Stimulated activated CD8-positive, alpha-beta memory T cell treated with anti-CD3 and anti-CD28 coated beads, Interleukin-7, amount 100 ng/mL, for 48 hours (primary cell): Measurements from ENCODE around the gene PRKD2.

Experiments
- DNase-seq, 2 donors: peaks; one replicate each; pipeline ENCODE4 v3.0.0-alpha.2; 2020; ENCODE audit warnings: low read depth in 1 of 2; ENCODE audit errors: extremely low read depth in 1 of 2

PRKD2 gene

DNA sequence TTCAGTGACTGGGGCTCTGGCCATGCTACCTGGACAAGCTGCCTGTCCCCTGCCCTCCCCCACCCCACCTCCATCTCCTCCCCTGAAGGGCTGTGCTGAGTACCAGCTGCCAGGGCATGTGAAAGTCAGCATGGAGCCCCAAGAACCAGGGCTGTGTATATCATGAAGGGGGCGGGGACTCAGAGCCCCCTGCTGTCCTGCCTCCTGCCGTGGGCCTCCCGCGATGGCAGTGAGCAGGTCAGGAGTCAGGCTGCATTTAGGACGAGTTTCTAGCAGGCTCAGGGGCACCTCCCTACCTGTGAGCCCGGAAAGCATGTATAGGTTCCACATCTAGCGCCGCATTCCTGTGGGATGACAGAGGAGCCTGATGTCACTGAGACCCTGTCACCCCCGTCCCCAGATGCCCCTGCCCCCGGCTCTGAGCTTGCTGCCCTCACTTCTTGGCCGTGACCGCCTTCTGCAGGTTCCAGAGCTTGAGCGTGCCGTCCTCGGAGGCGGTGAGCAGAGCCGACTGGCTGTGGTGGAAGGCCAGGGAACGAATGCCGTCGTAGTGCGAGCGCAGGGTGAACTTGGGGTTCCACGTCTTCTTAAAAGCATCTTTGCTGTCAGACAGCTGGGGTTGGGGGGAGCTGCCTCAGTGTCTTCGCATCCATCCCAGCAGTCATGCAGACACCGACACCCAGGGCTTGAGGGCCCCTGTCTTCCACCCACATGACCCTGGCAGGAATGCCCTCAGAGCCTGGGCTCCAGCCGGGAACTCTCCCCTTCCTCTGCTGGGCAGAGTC lies 8.3 kb upstream of the PRKD2 start:
- DNase-seq, result no peak

DNA sequence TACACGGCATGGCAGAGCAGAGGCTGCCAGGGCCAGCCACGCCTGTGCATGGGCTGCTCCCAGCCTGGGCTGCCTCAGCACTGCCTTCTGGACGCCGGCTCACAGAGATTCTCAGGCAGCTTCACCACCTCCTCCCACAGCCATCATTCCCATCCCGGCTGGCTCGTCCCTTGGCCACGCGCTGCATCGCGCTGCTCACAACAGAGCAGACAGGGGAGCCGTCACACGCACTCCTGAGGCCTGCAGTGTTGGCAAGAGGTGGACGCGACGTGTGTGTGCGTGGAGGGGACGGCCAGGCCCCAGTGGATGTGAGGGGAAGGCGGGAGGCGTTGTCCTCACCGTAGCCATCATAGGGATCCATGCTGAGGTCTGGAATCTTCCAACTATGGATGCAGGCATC lies 7.6 kb upstream of the PRKD2 start:
- no peak for DNase-seq

DNA sequence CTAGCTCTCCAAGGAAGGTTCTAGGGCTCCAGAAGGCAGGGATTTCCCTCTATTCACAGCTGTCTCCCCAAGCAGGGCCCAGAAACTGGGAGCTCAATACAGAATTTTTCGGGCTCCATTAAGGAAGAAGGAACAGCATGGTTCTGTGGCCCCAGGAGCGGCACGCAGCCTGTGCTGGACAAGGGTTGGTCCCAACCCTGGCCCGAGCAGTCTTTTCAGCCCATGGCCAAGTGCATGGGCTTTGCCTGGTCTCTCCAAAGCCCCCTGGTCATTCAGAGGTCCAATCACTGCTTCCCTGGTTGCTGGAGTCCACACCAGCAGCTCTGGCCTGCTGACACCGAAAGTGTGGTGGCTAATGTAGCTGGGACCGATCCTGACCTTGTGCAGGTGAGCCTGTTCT lies 6.6 kb upstream of the PRKD2 start:
- no peak for DNase-seq

DNA sequence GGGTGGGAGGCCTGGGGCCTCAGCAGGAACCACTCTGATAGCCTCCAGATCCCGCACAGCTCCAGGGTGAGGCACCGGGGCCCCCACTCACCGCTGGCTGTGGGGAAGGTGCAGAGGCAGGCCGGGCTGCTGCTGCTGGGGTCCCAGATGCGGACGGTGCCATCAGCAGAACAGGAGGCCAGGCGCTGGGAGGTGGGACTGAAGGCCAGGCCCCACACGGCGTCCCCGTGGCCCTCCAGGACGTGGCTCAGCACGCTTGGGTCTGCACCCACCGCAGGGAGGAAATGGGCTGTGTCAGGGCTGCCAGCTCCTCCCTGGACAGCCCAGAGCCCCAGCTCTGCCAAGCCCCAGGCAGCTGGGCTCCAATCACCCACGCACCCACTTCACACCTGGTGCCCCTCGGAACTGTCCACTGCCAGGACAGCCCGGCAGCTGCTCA lies 6.1 kb upstream of the PRKD2 start:
- DNase-seq, result no peak

DNA sequence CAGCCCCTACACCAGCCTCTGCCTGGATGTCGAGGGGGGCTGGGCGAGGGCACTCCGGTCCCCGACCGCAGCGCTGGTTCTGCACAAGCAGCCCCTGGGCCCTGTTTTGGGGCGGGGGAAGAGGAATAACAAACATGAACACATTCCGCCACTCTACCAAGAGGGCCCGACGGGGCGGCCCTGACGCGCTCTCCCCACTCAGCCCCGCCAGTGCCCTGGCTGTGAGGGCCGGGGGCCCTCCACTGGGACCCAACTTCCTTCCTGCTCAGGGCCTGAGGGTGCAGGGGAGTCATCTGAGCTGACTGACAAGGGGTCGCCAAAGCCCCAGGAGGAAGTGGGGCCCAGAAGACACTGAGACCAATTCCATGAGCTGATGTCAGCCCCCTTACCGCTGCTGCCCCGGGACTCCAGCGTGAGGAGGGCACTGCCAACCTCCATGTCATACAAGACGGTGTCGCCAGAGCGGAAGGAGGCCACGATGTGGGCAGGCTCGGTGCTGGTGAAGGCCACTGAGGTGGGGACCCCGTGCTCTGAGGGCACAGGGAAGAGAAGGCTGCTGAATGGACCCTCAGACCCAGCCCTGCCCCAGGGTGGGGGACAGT lies 5.6 kb upstream of the PRKD2 start:
- DNase-seq, result no peak

DNA sequence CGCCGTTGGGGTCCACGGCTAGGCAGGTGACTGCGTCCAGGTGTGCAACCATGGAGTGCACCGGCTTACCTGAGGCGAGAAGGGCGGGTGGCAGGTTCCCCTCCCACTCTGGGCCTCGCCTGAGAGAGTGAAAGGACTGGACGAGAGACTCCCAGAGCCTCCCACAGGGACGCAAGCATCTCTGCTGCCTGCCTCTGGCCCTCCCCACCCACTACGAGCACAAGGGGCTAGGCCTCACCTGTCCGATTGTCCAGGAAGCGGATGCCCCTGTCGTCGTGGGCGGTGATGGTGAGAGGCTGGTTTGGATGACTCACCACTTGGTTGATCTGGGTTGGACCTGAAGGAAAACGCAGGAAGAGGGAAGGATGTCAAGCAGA lies 5.1 kb upstream of the PRKD2 start:
- DNase-seq, result no peak

DNA sequence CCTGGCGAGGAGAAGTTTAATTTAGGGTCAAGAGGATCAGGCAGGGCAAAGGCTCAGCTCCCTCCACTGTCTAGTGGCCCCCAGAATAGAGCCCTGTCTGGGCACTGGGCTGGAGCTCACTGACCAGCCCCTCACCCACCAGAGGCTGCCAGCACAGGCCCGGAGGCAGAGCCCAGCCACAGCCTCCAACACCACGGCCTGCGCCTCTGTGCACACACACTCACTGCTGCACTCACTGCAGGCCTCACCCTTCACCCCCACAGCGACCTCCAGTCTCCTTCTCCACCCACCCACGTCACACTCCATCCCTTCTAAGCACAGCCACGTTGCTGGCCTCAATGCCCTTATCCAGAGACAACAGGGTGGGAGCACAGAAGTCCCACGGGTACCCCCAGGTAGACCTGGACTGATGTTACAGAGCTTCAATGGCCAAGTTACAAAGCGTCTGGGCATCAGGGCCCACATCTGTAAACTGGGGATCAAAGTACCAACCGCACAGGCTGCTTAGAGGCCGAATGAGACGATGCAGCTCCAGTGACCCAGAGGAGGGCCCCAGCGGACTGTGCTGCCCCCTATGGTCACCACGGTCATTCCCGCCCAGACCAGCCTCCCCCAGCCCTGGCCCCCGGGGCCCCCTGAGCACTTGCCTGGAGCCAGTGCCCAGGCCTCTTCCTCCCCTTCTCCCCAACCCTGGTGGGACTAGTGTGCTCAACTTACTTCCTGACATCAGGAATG lies 4.5 kb upstream of the PRKD2 start:
- DNase-seq, result no peak

DNA sequence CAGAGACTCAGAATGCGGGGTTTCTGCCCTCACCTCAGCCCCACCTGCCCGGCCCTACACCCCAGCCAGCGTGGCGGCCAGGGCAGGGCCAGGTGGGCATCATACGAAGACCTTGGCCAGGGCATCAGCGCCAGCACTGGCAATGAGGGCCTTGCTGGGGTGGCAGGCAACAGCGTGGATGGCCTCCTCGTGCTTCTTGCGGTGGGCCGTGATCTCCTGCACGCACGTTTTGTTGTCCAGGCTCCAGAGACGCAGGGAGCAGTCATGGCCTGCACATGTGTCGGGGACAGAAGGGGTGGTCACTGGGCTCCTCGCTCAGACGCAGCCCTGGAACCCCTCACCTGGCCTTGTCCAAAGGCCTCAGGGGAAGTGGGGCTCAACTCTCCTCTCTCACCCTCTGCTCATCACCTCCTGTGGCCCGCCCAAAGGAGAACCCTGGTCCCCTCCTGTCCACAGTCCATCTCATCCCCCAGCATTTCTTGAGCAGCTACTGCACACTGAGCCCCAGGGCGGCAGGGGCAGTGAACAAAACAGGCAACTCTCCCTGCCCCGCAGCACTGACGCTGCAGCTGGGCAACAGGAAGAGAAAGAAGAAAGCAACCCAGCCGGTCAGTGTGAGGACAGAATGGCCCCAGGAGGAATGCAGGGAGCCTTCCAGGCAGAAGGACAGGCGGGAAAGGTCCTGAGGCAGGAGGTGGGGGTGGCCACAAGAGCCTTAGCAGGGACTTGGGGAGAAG lies 3.8 kb upstream of the PRKD2 start:
- no peak for DNase-seq

DNA sequence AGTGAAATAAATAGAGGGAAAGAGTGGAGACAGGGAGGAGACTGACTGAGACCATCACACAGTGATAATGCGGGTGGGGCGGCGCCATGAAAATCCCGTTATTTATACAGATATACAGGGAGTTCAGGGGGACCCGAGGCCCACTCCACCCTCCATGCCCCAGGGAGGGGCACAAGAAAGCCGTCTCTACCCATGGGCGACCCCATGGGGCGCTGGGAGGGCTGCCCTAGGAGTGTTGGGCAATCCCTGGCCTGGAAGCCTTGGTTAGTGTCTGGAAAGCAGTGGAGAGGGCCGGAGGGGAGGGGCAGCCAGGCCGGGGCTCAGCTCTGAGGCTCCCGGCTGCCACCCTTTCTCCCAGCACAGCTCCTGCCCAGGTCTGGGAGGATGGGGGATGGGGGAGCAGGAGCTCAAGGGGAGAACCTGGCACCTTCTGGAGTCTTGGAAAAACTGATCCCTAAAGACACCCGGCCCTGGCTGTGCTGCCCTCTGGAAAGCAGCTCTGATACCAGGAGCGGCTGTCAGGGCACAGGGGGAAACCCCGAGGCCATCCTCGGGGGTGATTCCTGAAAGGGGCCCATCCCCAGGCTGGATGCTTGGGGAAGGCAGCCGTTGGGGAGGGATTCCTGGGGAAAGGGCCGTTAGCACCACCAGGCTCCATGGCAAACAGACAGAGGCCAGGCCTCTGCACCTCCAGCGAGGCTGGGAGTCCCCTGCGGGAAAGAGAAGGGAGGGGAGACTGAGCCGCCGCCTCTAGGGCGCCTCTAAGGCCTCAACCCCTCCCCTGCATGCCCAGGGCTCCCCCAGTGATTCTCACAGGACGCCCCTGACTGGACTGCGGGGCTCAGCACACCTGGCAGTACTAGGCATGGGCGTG lies 3.0 kb upstream of the PRKD2 start:
- DNase-seq, result no peak

DNA sequence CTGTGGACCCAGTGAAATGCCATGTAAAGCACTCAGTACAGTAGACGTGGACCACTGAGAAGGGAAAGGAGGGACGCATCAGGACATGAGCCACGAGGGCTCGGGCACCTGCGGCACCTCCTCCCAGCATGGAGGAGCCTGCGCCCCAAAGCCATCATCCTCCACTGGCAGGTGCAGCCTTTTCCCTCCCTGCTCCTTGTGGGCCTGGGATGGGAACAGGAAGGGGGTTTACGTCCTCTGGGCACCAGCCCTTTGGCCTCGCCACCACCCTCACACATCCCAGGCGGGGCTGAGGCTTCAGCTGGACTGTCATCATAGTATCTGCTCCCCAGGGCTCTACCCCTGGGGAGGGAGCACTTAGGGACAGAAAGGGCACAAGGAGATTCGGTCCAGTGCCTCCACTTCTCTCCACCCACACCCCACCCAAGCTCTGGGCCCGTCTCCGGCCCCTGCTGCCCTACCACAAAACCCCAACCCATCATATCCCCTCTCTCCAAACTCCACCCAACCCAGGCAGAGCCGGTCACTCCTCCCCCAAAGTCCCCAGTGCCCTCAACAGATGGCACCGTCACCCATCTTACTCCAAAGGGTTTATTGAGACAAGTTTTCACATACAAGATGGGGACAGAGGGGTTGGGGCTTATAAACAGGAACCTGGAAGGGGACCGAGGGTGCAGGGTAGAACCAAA lies 2.2 kb upstream of the PRKD2 start:
- no peak for DNase-seq

DNA sequence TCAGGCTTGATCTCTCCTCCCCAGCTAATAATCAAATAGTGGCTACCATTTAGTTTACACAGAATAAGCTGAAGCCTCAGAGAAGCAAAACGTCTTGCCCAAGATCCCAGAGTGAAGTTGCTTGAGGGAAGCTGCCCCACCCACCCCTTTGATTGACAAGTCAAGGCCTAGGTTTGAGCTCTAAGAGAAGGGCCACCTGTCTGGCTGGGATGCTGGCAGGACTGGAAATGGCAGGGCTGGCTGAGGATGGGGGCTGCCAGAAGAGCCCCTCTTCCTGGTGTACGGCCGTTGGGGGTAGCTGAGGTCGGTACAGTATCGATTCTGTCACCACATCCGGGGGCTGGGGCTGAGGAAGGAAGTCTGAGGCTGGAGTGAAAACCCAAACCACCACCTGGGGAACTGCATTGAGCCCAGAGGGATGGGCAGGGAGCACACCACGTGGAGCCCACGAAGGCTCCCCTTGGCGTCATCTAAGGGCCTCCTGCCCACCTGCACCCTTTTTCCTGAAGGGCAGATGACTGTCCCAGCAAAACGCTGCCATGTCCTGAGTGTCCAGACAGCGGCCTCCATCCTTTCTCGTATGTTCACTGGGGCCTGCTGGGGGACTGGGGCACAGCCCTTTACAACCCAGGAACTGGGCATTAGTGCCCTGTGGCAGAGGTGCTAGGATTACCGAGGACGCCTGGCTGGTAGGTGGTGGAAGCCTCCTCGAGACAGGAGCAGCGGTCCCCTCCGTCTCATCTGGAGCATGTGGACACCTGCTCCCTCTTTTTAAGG lies 1.4 kb upstream of the PRKD2 start:
- DNase-seq, result peak; percentile 44 to 54

DNA sequence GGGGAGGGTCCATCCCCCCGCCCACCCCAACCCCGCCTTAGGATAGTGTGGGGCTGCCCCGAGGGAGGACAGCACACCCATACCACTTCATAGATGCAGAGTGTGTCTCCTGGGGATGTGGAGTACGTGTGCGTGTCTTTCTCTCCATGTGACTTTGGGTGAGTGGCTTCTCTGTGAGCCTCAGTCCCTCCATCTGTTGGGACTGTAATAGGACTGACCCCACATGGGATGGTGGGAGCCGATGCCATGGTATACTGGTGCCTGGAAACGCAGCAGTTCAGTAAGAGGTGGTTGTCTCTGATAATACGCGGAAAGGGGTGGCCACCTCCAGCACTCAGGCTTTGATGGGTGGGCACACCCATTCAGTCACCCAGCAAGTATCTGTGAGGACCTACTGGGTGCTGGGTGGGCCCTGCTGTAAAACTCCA lies 816 bp upstream of the PRKD2 start:
- DNase-seq, result no peak

DNA sequence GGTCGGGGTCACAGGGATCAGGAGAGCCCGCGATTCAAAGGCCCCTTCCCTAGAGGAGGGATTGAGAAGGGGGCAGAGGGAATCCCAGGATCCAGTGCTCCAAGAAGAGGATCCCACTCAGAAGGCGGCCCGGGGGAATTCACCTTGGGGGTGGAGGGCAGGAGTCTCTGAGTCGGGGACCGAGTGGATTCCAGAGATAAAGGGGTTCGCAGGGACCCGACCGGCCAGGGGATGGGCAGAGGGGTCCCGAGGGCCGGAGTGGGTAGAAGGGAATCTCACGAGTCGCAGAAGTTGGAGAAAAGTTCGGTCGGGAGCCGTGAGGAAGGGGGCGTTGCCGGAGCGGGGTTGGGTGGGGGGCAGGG lies 261 bp downstream of the PRKD2 start:
- no peak for DNase-seq

DNA sequence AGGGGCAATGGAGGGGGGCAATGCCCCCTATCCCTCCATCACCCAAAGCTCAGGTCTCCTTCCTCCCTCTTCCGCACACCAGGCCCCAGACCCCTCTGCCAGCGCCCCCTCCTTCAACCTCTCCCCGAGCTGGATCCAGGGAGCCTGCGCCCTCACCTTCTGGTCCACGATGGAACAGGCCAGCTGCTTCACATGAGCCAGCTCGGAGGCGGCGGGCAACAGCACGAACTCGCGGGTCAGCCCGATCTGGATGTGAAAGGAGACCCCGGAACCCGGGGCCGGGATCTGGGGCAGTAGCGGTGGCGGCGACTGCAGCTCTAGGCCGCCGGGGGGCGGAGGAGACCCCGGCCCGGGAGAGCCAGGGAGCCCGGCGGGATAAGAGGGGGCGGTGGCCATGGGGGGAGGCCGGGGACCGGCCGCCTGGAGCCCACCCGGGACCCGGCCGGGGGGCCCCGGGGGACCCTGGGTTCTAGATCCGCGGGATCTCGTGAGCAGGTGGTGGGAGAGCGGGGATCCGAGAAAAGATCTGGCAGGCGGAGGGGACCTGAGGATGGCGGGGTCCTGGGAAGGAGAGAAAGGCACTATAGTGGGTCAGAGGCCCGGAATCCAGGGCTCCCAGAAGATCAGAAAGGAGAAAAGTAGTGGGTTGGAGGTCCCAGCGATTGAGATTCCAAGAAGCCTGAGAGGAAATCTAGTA lies 791 bp downstream of the PRKD2 start:
- DNase-seq, result no peak

DNA sequence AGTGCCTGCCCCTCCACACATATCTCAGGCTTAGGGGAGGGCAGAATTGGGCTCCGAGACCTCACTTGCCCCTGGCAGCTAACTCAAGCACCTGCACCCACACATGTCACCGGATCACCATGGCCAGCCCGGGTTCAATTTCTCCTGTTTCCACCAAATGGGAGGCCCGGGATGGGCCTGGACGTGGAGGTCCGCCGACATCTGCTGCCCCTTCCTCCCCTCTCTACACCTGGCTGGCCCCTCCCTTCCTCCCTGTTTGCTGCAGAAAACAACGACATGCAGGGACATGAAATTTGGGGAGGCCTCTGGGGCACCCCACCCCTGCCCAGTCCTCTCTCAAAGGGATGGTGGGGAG lies 1.3 kb downstream of the PRKD2 start:
- DNase-seq, result no peak

DNA sequence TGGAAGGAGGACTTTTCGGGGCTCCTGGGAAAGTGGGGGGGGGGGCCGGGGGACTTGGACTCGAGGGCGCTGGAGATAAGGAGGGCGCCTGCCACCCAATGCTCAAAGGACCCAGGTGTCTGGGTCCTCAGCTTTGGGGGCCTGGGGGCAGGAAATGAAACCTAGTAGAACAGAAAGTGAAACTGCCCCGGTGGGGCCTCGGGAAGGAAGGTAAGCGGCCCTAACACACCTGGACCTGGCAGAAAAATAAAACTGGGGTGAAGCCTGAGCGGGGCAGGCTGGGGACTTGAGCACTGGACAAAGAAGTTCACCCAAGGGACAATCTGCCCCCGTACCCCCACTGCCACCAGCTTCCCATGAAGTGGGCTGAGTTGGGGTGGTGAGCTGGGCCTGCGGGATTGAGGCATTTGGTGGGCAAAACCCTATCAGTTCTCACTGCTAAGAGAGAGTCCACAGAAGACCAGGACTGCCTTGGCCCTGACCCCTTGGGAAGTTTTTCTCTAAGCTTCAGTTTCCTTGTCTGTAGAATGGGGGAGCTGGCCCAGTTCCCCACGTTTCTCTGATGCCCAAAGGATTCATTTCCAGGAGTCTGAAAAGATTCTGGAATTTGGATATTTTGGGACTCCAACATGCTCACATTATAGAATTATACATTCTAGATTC lies 2.3 kb downstream of the PRKD2 start:
- DNase-seq, result peak in 1 of 2 donors; percentile 36

DNA sequence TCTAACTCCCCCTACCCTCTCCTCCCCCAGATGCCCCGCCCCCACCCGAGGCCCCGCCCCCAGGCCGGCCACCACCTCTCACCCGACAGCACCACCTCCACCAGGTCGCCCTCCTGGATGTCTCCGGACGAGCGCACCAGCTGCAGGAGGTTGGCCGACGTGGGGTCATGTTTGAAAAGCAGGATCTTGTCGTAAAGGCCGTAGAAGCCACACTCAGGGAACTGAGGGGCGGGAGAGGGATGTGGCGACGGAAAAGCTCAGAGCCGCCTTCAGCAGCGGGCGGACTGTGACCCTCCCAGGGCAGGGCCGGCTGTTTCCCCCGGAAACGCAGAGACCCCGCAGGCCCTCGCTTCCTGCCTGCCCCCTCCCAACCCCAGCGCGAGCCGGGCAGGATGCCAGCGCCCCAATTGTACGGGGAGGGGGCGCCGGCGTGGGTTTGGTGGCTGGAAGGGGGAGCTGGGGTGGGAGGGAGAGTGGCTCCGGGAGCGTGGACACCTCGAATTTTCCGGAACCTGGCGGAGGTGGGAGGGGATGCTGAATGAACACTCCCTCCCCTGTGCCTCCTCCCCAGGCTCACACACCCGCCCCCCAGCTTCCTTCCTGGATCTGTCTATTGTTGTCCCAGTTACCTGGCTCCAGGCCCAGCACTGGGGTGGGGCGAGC lies 3.0 kb downstream of the PRKD2 start:
- DNase-seq, result peak in 1 of 2 donors; percentile 63
